Activated naive CD4-positive, alpha-beta T cell treated with Interleukin-2 at 50 U/mL for 16 hours (primary cell): Measurements from ENCODE around the gene INTS15.

ENCODE experiments used
- DNase-seq: peaks from one replicate; pipeline ENCODE4 v3.0.0-alpha.2; 2020

Gene INTS15

GRCh38 chr7:6643915-6644625, 54.2 kb downstream of the INTS15 start:
- no peak for DNase-seq

GRCh38 chr7:6644728-6645127, 54.9 kb downstream of the INTS15 start:
- no peak for DNase-seq

DNA sequence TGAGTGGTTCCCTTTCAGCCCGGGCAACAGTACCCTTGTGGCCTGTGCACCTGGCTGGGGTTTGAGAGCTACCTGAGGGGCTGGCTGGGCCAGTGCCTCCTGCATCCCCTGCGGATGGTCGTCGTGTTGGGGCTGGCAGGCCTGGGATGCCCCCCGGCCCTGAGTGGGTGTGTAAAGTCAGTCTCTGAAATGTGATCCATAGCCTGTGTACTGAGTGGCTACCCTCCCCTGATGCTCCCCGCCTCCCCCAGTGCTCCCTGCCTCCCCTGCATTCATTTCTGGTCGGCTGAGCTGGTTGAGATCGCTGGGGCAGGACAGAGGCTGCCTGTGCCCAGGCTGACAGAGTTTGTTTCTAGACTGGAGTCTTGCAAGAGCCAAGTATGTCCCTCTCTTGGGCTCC, 56.6 kb downstream of the INTS15 start:
- no peak for DNase-seq

DNA sequence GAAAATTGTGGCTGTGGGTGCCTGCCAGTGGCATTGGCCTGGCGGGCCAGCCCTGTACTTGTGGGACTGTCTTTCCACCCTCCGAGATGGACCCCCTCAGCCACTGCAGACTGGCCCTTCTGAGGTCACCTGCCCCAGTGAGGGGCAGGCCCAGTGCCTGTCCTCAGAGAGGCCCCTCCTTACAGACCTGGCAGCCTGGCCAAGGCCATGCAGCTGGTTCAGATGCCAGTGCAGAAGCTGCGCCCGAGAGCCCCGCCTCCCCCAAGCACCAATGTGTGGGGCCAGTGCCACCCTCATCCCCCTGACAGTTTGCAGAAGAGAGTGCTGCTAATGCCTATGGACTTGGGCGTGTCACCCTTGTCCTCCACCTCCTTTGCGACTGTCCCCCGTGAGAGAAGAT, 57.3 kb downstream of the INTS15 start:
- DNase-seq = no peak

DNA sequence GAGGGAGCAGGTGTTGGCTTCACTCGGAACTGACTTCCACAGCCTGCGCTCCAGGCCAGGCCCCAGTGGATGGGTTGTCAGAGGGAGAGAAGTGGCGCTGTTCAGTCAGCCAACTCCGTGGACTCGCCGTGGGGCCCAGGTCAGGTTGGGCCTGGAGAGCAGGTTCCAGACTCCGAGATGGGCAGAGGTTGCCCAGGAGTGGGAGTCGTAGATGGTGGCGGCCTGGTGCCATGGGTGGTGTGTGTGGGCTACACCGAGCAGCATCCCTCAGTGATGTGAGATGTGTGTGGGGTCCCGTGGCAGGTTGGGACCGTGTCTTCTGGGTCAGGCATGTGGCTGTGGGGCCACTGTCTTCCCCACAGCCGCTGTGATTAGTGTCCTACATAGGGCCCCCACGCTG, 57.7 kb downstream of the INTS15 start:
- DNase-seq = no peak

DNA sequence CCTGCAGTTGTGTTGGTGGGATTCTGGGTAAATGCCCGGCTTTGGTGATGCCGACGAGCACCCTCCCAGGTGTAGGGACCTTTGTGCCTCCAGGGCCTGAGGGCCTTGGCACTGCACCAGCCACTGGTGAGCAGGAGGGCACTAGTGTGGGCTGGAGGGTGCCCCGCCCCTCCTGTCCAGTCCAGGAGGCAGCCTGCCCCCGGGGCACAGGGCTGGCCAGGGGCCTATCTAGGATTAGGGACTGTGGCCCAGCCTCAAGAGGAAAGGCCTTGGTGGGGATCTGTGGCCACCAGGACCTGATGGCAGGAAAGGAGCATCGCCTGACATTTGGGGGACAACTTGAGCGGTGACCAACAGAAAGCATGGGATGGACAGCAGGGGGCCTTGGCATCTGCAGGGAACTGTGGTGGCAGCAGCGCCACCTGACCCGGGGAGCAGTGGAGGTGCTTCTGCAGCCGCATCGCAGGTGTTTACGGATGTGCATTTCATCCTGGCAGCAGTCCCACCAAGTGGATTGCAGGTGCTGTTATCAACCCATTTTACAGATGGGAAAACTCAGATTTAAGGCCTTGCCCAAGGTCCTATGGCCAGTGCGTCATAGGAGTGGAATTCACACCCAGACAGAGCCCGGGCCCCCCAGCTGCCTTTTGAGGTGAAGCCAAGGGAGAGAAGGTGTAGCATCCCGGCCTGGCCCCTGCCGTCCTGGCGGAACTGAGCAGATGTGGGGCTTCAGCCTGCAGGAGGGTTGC, 58.4 kb downstream of the INTS15 start:
- DNase-seq = no peak

GRCh38 chr7:6648815-6649104, 58.9 kb downstream of the INTS15 start:
- no peak for DNase-seq

- DNase-seq = no peak
Measured at GRCh38 chr7:6649241-6649961, 59.6 kb downstream of the INTS15 start.

GRCh38 chr7:6650086-6650485, 60.3 kb downstream of the INTS15 start:
- DNase-seq = no peak

- DNase-seq = no peak
Measured at GRCh38 chr7:6650521-6651011, 60.7 kb downstream of the INTS15 start.

DNA sequence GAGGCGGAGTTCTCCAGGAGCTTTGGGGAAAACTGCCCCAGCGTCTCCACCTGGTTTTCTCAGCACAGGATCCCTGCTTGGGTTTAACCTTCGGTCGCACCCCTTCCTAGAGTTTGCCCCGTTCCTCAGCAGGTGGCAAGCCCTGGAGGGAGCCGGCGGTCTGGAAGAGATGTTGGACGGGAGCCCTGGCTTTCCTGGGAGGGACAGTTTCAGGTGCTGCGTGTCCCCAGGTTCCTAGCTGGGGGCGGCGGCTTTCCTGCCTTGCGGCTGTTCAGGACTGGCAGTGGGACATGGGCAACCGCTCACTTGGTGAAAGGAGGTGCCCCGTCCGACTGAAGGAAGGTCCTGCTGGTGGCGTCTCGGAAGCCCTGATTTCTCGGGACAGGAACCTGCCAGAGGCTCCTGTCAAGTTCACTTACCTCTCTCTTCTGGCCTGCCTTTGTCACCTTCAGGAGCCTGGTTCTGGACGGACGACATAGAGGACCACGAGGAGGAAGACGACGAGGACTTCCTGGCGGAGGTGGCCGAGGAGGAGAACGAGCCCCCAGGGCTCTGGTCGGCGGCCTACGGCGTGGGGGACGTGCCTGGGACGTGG, 62.1 kb downstream of the INTS15 start:
- no peak for DNase-seq

DNA sequence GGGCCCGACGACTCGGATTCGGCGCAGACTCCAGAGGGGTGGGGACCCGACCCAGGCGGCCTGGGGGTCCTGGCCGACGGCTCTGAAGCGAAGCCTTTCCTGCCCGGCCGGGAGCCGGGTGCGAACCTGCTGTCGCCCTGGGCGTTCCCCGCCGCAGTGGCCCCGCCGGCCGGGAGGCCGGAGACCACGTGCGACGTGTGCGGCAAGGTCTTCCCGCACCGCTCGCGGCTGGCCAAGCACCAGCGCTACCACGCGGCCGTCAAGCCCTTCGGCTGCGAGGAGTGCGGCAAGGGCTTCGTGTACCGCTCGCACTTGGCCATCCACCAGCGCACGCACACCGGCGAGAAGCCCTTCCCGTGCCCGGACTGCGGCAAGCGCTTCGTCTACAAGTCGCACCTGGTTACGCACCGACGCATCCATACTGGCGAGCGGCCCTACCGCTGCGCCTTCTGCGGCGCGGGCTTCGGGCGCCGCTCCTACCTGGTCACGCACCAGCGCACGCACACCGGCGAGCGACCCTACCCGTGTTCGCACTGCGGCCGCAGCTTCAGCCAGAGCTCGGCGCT, 62.7 kb downstream of the INTS15 start:
- no peak for DNase-seq

DNA sequence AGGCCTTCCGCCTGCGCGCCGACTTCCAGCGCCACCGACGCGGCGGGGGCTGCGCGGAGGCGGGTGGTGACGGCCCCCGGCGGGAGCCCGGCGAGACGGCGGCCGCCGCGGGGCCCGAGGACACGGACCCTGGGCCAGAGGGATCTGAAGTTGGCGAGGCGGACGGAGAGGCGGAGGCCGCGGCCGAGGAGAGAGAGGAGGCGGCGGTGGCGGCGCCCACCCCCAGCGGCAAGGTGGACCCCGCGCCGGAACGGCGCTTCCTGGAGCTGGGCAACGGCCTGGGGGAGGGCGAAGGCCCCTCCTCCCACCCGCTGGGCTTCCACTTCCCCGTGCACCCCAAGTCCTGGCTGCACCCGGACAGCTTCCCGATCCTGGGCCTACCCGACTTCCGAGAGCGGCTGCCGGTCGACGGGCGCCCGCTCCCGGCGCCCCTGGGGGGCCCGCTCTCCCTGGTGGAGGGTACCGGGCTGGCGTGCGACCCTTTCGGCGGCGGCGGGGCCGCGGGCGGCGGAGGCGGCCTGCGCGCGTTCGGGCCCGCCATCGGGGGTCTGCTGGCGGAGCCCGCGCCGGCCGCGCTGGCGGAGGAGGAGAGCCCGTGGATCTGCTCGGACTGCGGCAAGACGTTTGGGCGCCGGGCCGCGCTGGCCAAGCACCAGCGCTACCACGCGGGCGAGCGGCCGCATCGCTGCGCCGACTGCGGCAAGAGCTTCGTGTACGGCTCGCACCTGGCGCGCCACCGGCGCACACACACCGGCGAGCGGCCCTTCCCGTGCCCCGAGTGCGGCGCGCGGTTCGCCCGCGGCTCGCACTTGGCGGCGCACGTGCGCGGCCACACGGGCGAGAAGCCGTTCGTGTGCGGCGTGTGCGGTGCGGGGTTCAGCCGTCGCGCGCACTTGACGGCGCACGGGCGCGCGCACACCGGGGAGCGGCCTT, 63.5 kb downstream of the INTS15 start:
- DNase-seq = no peak

DNA sequence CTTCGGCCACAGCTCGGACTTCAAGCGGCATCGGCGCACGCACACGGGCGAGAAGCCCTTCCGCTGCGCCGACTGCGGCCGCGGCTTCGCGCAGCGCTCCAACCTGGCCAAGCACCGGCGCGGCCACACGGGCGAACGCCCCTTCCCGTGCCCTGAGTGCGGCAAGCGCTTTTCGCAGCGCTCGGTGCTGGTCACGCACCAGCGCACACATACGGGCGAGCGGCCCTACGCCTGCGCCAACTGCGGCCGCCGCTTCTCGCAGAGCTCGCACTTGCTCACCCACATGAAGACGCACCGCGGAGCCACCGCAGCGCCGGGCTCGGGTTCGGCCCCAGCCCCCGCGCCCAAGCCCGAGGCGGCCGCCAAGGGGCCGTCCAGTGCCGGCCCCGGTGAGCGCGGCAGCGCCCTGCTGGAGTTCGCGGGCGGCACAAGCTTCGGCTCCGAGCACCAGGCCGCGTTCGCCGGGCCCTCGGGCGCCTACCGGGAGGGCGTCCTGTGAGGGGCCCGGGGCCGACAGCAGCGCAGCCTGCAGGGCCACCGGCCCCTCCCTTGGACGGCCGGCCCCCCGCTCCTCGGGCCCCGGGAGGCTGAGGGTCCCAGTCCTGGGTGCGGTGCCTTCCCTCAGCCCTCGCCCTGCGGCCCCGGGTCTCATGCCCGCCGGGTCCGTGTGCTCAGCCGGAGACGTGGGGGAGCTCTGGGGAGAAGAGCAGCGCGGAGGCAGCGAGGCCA, 64.5 kb downstream of the INTS15 start:
- DNase-seq = no peak

- DNase-seq = no peak
Measured at GRCh38 chr7:6654842-6655610, 65.2 kb downstream of the INTS15 start.

GRCh38 chr7:6655636-6656385, 66.0 kb downstream of the INTS15 start:
- no peak for DNase-seq

DNA sequence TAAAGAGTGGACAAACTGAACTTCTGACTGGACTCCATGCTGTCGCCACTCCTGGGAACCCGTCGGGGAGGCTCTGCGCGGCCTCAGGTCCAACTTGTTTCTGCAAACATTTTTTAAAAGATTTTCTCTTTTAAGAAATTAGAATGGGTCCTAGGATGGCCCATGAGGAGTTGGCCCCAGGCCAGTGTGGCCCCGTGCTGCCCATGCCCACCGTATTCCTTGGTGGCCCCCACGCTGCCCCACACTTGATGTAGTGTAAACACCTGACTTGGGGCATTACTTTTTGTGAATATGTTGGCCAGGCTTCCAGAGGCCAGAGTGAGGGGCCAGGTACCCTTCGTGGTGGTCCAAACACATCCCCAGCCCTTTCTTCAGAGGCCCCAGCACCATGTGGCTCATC, 66.6 kb downstream of the INTS15 start:
- no peak for DNase-seq
